Heart right ventricle (tissue), 16 donors: Measurements from ENCODE around the gene ATP2A3. TPM values are rescaled to one million over a fixed set of nuclear protein-coding genes. Genes with fewer than 3 reads are reported as not detected.

Source experiments
- ATAC-seq, 8 donors: fragments of 200-7000 bp; cut with Tn5 transposase; one replicate each; pipeline ENCODE4 v1.9.1; 2020; ENCODE audit warnings: mild to moderate bottlenecking in 8 of 8, moderate library complexity in 8 of 8, moderate number of reproducible peaks in 1 of 8
- DNase-seq, 2 donors: peaks; one replicate each; pipeline ENCODE4 v3.0.0-alpha.2; 2020
- H3K27ac ChIP-seq, 10 donors: fragments of 200-600 bp; sonication (generic) in 2 of 10; one replicate each; pipeline versions ENCODE4 v1.5.0 to v1.8.0; 2020 to 2022; ENCODE audit warnings: mild to moderate bottlenecking in 3 of 10
- H3K27me3 ChIP-seq, 7 donors: fragments of 200-600 bp; one replicate each; pipeline ENCODE4 v1.8.0; 2021 to 2022; ENCODE audit warnings: mild to moderate bottlenecking in 2 of 7
- H3K36me3 ChIP-seq, 9 donors: fragments of 200-600 bp; sonication (generic) in 1 of 9; one replicate each; pipeline versions ENCODE4 v1.5.0 to v1.8.0; 2020 to 2022; ENCODE audit warnings: mild to moderate bottlenecking in 2 of 9
- H3K4me1 ChIP-seq, 9 donors: fragments of 200-600 bp; sonication (generic) in 1 of 9; one replicate each; pipeline versions ENCODE4 v1.5.0 to v1.8.0; 2020 to 2022; ENCODE audit warnings: mild to moderate bottlenecking in 4 of 9
- H3K4me3 ChIP-seq, 10 donors: fragments of 200-600 bp; sonication (generic) in 2 of 10; one replicate each; pipeline versions ENCODE4 v1.5.0 to v1.8.0; 2020 to 2022; ENCODE audit warnings: mild to moderate bottlenecking in 7 of 10, moderate library complexity in 2 of 10
- H3K9me3 ChIP-seq, 11 donors: fragments of 200-600 bp in 10 of 11; sonication (generic) in 2 of 11; one replicate each; pipeline versions ENCODE4 v1.5.0 to v1.8.0; 2013 to 2022; ENCODE audit warnings: mild to moderate bottlenecking in 2 of 11, control low read depth in 1 of 11, moderate library complexity in 1 of 11
- CTCF ChIP-seq, 9 donors: fragments of 200-600 bp; sonication (generic) in 2 of 9; IDR thresholded peaks; one replicate each; pipeline versions ENCODE4 v1.5.0 to v1.8.0; 2021 to 2022; ENCODE audit warnings: antibody characterized with exemption in 9 of 9, mild to moderate bottlenecking in 5 of 9, moderate library complexity in 1 of 9
- WGBS, 2 donors: extraction: QIAGEN DNeasy Blood & Tissue Kit; methylation state at CpG; one replicate each; pipeline ENCODE4 v1.1.7; 2013; ENCODE audit warnings: inconsistent platforms in 1 of 2; 5-methylcytosine and 5-hydroxymethylcytosine counted together
- intact Hi-C, 10 donors: fragments of 100-400 bp; cut with DNase I; formaldehyde crosslinking; loops; one replicate each; pipeline versions ENCODE4 v1.11.1 to v1.14.2; 2022
- long read RNA-seq, 3 donors: library from polyadenylated mRNA; unstranded; transcript quantifications; one replicate each; pipeline ENCODE4 v2.0.0, GENCODE V29; 2020 to 2021
- polyA plus RNA-seq, 2 donors: library from polyadenylated mRNA; stranded (reverse); fragments of 200-250 nt; gene quantifications; one replicate each; pipeline ENCODE4 v1.2.3, GENCODE V29; 2013
- total RNA-seq, 10 donors: library from RNA; stranded (reverse); fragmentation: NEBNext Ultra II Directional in 3 of 10; extraction: Animal tissue kit (Norgen Biotek cat#: 25700) in 3 of 10; gene quantifications; one replicate each; pipeline versions ENCODE4 v1.2.1 to v1.2.4, GENCODE V29; 2021 to 2023
- donor health status: Arrhythmogenic right ventricular cardiomyopathy.
- donor health status: ischemic (EF 13 %, LVEDD 7.1; RV severe dilation, severe dysfunction).
- donor health status: healthy with polysubstance abuse.
- donor health status: DM: no; HTN: yes; CAD: no.
- donor health status: DM: no; HTN: no; CAD: no.
- donor health status: ischemic (EF 25% LVEDD 6.9; RV normal size, moderate dysfunction).
- donor health status: ischemic (EF 25% LVEDD 5.7; RV mildly dilated, moderate dysfunction).
- donor health status: healthy.
- donor health status: DM: yes; HTN: yes; CAD: no.
- donor health status: Ischemic cardiomyopathy.
- donor health status: ischemic (EF 35%, LVEDD 5.7; RV mildly dilated, moderate dysfunction).
- donor health status: nonischemic (EF 11% LVEDD 7.7; RV severe dilation, severe dysfunction).
- donor health status: DM: yes; HTN: yes; CAD: no.
- donor health status: PGD.
- donor health status: ischemic (EF 29% LVEDD 5.4; RV normal size, mild dysfunction).
- donor health status: nonischemic (EF 23%, LVEDD 6.1; RV moderate dilation, normal function).

The ATP2A3 gene
- total RNA-seq (10 to 100 TPM in 1 of 10 donors, 1 to 10 TPM in 9; 4.3 to 10.2 (median 5.7) TPM), polyA plus RNA-seq (10 to 100 TPM; 10.2 to 11.0 TPM)
- long read RNA-seq, donor 1, partial matches to known transcripts, result 1 of 2 reads
- long read RNA-seq, donor 1, other reads (novel, unspliced or antisense), result 1 of 2 reads
- long read RNA-seq, donor 2, partial matches to known transcripts, result 0 of 2 reads
- long read RNA-seq, donor 2, other reads (novel, unspliced or antisense), result 2 of 2 reads
- long read RNA-seq, donor 3, partial matches to known transcripts, result 4 of 5 reads
- long read RNA-seq, donor 3, other reads (novel, unspliced or antisense), result 1 of 5 reads

GRCh38 chr17:3964203-3965117 lies at the start of gene ATP2A3:
Gene ATP2A3, minus strand, starts transcription at chr17:3964437. Its CDS starts 146 bp downstream, at chr17:3964291.
- intact Hi-C loops, result loop anchor here in 1 of 10 donors (5.0 kb wide), 1 partner anchor 38 kb away; no protein-coding TSS in a partner anchor
- no peak for TF ChIP-seq CTCF (IDR thresholded peaks at IDR 0.05)
- no peaks in the 10 kb centered on the region for H3K36me3 ChIP-seq
- peaks cover 7 to 58% (median 32%) of the 10 kb centered on the region in 9 donors for H3K4me1 ChIP-seq
- WGBS, 2 donors, result 2 to 3% methylated on average over 79 to 86 of the region's 92 CpGs
- H3K27ac ChIP-seq, result peak within 1 kb of the TSS; percentile 9 to 90 (median 57)
- DNase-seq (peak in 1 of 2 donors; percentile 57), ATAC-seq (peak; percentile 32 to 76 (median 50))
- H3K27me3 ChIP-seq, result peaks cover 3 to 38% (median 24%) of the 10 kb centered on the region in 7 donors
- no peaks in the 10 kb centered on the region for H3K9me3 ChIP-seq
- peak within 1 kb of the TSS in 9 of 10 donors; percentile 44 to 71 (median 57) for H3K4me3 ChIP-seq

- 87 to 90% methylated on average over 2 of the region's 2 CpGs for WGBS, 2 donors
- Histone ChIP-seq H3K27ac (no peak overlapping the region), H3K36me3 (peaks cover 8 to 100% (median 69%) of the 10 kb centered on the region in 9 donors), H3K4me3 (no peak overlapping the region), H3K4me1 (peaks cover 0 to 5% (median 0%) of the 10 kb centered on the region in 9 donors), H3K27me3 (no peaks in the 10 kb centered on the region), H3K9me3 (no peaks in the 10 kb centered on the region)
- DNase-seq (no peak), ATAC-seq (no peak)
- intact Hi-C loops, result loop anchor here in 2 of 10 donors (2.0 kb wide), 2 partner anchors 38 to 56 kb away; no protein-coding TSS in a partner anchor
- TF ChIP-seq CTCF (IDR thresholded peaks at IDR 0.05), result no peak
Observed at GRCh38 chr17:4010754-4011153, 46.5 kb upstream of the ATP2A3 start.

GRCh38 chr17:4009186-4009785 lies 45.0 kb upstream of the ATP2A3 start:
- ATAC-seq (peak in 2 of 8 donors; percentile 11), DNase-seq (no peak)
- H3K27me3 ChIP-seq, result no peaks in the 10 kb centered on the region
- peak overlapping the region in 4 of 10 donors; percentile 15 to 42 (median 30) for H3K27ac ChIP-seq
- TF ChIP-seq CTCF (IDR thresholded peaks at IDR 0.05), result no peak
- H3K9me3 ChIP-seq, result no peaks in the 10 kb centered on the region
- WGBS, 2 donors, result 77 to 84% methylated on average over 17 of the region's 17 CpGs
- H3K36me3 ChIP-seq, result peaks cover 8 to 93% (median 59%) of the 10 kb centered on the region in 9 donors
- H3K4me1 ChIP-seq, result peaks cover 0 to 11% (median 7%) of the 10 kb centered on the region in 9 donors
- H3K4me3 ChIP-seq, result no peak overlapping the region
- intact Hi-C loops, result loop anchor here in 6 of 10 donors (5.0 to 10.0 kb wide), 6 partner anchors 72 to 274 kb away; no protein-coding TSS in a partner anchor
